Measurements from ENCODE around the gene PALLD. TPM values are rescaled to one million over a fixed set of nuclear protein-coding genes. Genes with fewer than 3 reads are reported as not detected.
"Not testable (repeated sequence)": the region's sequence is repeated elsewhere in the genome, so short reads cannot be mapped to it uniquely, and the experiment has no call there.

Gene PALLD
- total and polyA plus RNA-seq, 12 donors, result 30.3 to 203 (median 90.5) TPM

- Histone ChIP-seq H3K27me3 (no peaks in the 10 kb centered on the region), H3K4me3 (no peak overlapping the region), H3K9me3 (replicated peaks in 1 of 3) (no peaks in the 10 kb centered on the region), H3K36me3 (replicated peaks in 1 of 2) (no peaks in the 10 kb centered on the region), H3K4me1 (replicated peaks in 1 of 2) (no peaks in the 10 kb centered on the region), H3K27ac (no peak overlapping the region)
- 61 to 73% (median 63%) methylated on average over 1 of the region's 1 CpG for WGBS, 4 donors
- no peak for DNase-seq
- intact Hi-C loops (cut with DNase I), result no loop called here
- TF ChIP-seq, protein P1, sequence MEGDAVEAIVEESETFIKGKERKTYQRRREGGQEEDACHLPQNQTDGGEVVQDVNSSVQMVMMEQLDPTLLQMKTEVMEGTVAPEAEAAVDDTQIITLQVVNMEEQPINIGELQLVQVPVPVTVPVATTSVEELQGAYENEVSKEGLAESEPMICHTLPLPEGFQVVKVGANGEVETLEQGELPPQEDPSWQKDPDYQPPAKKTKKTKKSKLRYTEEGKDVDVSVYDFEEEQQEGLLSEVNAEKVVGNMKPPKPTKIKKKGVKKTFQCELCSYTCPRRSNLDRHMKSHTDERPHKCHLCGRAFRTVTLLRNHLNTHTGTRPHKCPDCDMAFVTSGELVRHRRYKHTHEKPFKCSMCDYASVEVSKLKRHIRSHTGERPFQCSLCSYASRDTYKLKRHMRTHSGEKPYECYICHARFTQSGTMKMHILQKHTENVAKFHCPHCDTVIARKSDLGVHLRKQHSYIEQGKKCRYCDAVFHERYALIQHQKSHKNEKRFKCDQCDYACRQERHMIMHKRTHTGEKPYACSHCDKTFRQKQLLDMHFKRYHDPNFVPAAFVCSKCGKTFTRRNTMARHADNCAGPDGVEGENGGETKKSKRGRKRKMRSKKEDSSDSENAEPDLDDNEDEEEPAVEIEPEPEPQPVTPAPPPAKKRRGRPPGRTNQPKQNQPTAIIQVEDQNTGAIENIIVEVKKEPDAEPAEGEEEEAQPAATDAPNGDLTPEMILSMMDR (IDR thresholded peaks at IDR 0.05), result no peak
- no peak for TF ChIP-seq POLR2A (IDR thresholded peaks at IDR 0.05)
These were observed 45.0 kb upstream of the PALLD start for GRCh38 chr4:168451744-168452390.

GRCh38 chr4:168453146-168453545, 43.7 kb upstream of the PALLD start:
- no peaks in the 10 kb centered on the region for H3K27me3 ChIP-seq
- no peaks in the 10 kb centered on the region for H3K4me1 ChIP-seq (replicated peaks in 1 of 2)
- DNase-seq, result no peak
- intact Hi-C loops (cut with DNase I), result no loop called here
- no peak overlapping the region for H3K4me3 ChIP-seq
- H3K27ac ChIP-seq, result no peak overlapping the region
- no peaks in the 10 kb centered on the region for H3K36me3 ChIP-seq (replicated peaks in 1 of 2)
- TF ChIP-seq, protein P1 (IDR thresholded peaks at IDR 0.05), result no peak
- H3K9me3 ChIP-seq (replicated peaks in 1 of 3), result no peaks in the 10 kb centered on the region
- WGBS, 4 donors, result 90 to 97% (median 92%) methylated on average over 5 of the region's 5 CpGs

DNA sequence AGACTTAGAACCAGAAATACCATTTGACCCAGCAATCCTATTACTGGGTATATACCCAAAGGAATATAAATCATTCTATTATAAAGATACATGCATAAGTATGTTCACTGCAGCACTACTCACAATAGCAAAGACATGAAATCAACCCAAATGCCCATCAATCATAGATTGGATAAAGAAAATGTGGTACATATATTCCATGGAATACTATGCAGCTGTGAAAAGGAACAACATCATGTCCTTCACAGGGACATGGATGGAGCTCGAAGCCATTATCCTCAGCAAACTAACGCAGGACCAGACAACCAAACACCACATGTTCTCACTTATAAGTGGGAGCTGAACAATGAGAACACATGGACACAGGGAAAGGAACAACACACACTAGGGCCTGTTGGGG, 38.6 kb upstream of the PALLD start:
- DNase-seq; H3K4me1 ChIP-seq (replicated peaks in 1 of 2); H3K27ac ChIP-seq; H3K4me3 ChIP-seq; intact Hi-C loops (cut with DNase I); H3K9me3 ChIP-seq (replicated peaks in 1 of 3); H3K36me3 ChIP-seq (replicated peaks in 1 of 2); H3K27me3 ChIP-seq: not testable (repeated sequence)
- WGBS, 4 donors, result 95 to 100% (median 99%) methylated on average over 2 of the region's 2 CpGs

- intact Hi-C loops (cut with DNase I), result no loop called here
- Histone ChIP-seq H3K27me3 (no peaks in the 10 kb centered on the region), H3K36me3 (replicated peaks in 1 of 2) (no peaks in the 10 kb centered on the region), H3K4me1 (replicated peaks in 1 of 2) (no peaks in the 10 kb centered on the region), H3K27ac (no peak overlapping the region), H3K9me3 (replicated peaks in 1 of 3) (no peaks in the 10 kb centered on the region), H3K4me3 (no peak overlapping the region)
- no peak for DNase-seq
- TF ChIP-seq, protein P1 (IDR thresholded peaks at IDR 0.05), result no peak
- no peak for TF ChIP-seq POLR2A (IDR thresholded peaks at IDR 0.05)
- WGBS, 4 donors, result 82 to 88% (median 85%) methylated on average over 4 of the region's 4 CpGs
These were observed 35.0 kb upstream of the PALLD start for GRCh38 chr4:168461821-168462220.

- no peaks in the 10 kb centered on the region for H3K36me3 ChIP-seq (replicated peaks in 1 of 2)
- DNase-seq, result no peak
- no peaks in the 10 kb centered on the region for H3K4me1 ChIP-seq (replicated peaks in 1 of 2)
- no peaks in the 10 kb centered on the region for H3K9me3 ChIP-seq (replicated peaks in 1 of 3)
- intact Hi-C loops (cut with DNase I), result no loop called here
- no peak overlapping the region for H3K27ac ChIP-seq
- H3K4me3 ChIP-seq, result no peak overlapping the region
- 93 to 99% (median 97%) methylated on average over 2 of the region's 2 CpGs for WGBS, 4 donors
- TF ChIP-seq, protein P1 (IDR thresholded peaks at IDR 0.05), result no peak
- no peak for TF ChIP-seq POLR2A (IDR thresholded peaks at IDR 0.05)
- no peaks in the 10 kb centered on the region for H3K27me3 ChIP-seq
These were observed 23.9 kb upstream of the PALLD start for GRCh38 chr4:168472920-168473319.
